Fibroblast of peridontal ligament (primary cell): ENCODE measurements around the gene LFNG.
"Not testable (repeated sequence)": the region's sequence is repeated elsewhere in the genome, so short reads cannot be mapped to it uniquely, and the experiment has no call there.

ENCODE experiments used
- DNase-seq: peaks from one replicate; pipeline ENCODE4 v3.0.0-alpha.2; 2010; ENCODE audit errors: extremely low read depth

Gene LFNG

DNA sequence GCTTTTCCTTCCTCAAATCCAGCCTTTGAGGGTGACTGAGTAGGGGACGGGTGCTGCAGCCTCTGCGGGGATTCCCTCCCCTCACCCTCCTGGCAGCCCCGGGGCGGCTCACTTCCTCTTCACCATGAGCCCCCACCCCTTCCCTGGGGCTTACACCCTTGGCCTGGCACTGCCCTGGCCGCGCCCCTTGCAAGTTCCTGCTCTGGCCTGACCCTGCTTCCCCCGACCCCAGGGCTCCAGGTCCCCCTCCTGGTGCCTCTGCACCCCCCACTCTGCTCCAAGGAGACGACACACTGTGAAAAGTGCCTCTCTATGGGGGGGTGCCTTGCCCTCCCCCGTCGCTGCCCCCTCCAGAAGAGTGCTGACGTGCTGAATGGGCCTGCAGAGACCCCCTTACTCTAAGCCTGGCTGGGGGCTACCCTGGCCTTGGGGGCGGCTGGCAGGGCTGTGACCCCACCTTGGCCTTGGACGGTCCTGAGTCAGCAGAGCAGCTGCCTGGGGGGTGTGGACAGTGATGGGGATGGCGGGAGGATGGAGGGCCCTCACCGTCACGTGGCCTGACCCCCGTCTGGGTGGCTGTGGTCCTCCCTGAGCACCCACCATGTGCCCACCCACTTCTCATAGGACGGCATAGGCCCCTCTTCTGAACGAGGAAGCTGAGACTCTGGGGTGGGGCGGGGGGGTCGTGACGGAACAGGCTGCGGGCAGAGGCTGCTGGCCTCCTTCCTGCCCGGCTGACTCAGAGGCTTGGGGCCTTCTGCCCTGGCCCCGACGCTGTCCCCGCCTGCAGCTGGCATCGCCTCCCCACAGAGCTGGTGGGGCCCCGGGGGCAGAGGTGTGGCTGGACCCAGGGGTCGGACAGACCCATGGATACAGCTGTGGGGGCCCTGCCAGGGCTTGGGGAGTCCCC lies 9.8 kb downstream of the LFNG start:
- DNase-seq: no peak

DNA sequence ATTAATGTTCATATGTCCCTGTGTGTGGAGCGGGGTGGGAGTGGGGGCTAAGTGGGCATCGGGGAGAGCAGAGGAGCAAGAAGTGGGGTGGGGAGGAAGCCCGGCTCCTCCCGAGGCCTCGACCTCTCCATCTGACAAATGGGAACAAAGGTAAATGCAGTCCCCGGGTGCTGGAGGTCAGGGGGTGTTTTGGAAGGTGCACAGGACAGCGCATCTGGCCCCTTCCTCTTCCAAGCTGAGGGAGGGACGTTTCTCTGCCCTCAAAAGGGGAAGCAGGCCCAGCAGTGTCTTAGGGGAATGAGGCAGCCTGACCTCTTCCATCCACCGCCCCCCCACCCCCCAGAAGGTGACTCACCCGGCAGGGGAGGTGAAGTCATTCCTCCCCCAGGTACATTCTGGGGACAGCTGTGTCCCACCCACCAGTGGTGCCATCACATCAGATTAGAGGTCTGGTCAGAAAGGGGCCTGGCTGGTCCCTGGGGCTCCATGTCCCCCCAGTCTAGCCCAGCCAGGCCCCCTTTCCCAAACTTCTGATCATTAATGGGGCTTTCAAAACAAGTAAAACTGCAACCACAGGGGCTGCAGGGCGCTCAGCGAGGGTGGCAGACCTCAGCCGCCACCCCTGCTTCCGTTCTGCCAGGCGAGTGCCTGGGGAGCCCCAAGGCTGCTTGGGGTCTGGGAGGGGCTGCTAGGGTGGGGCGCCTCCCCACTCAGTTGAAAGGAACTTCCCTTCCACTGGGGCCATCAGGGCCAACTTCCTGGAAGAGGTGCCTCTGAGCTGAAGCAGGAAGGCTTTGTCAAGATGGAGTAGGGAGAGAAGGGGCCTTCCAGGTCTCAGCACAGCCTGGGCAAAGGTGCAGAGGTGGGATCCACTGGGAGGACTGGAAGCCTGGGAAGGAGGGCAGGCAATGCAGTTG lies 10.8 kb downstream of the LFNG start:
- no peak for DNase-seq

DNA sequence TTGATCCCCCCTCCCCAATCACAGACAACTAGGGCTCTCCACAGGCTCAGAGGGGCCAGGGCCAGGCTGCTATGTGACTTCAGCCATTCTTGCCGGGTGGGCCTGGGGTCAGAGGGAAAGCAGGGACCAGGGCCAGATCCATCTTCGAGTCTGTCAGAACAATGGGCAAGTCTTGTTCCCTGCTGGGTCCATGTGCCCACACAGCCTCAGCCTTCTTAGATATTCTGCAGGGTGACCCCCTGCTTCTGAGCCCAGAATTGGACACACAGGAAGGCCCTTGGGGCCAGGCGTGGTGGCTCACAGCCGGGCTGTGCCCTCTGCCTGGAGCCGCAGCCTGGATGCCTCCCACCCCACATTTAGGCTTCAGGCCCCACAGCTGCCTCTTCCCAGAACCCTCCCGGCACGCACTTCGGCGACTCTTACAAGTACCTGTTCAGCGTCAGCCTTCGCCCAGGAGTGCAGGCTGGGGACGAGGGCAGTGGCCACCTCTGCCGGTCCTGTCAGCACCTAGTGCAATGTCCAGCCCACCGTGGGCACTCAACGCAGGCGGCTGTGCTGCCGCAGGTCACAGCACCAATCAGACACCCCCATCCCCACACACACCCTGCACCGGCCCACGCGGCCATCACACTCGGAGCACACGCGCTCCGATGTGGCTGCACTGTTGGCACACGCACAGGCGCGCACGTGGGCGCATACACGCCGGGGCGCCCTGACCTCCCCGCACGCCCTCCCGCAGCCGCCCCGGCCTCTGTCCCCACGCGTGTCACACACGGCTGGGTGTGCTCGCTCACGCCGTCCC lies 11.6 kb downstream of the LFNG start:
- DNase-seq: not testable (repeated sequence)

DNA sequence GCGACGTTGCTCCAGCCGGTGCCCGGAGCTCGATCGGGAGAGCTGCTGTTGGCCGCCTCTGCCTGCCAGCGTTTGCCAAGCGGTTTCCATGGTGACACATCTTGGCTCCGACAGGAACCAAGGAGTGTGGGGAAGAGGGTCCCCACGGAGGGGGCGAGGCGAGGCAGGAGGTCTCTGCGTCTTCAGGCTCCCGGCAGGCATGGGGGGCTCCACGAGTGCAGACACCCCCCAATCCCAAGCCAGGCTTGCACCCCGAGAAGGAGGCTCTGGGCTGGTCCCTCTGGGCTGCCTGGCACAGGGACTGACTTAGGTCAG lies 12.2 kb downstream of the LFNG start:
- not testable (repeated sequence) for DNase-seq

DNA sequence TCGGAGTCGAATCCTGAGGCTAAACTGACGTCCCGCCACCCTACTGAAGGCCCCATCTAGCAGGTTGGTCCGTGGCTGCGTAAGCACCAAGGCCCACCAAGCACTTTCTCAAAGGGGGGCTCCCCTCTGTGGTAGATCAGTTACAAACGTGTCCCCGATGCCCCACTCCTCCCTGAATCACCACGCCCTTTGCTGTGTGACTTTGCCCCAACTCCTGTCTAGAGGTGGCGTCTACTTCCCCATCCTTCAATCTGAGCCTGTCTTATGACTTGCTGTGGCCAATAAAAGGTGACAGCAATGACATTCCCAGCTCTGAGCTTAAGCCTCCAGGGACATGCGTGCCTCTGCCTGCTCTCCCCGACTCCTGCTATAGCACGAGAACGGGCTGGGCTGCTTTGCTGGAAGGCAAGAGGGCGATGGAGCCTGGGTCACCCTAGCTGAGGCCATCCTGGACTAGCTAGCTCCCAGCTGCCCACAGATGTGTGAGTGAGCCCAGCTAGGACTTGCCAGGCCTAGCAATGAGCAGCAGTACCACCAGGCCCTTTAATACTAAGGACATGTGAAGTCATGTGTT lies 12.7 kb downstream of the LFNG start:
- not testable (repeated sequence) for DNase-seq

DNA sequence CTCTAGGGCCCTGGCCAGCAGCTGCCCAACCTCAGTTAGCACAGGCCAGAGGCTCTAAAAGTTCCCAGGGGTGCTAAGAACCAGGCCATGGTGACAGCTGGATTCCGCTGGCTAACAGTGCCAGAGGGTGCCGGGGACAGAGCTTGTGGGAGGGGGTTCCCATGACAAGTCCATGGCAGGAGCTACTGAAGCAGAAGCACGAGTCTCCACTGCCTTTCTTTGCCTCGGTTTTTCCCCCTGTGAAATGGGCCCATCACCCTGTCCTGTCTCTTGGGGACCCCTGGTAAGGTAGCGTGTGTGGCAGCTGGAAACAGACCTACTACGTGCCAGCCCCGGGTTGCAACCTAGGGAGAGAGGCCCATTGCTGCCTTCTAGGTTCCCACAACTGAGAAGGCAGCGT lies 13.2 kb downstream of the LFNG start:
- DNase-seq: not testable (repeated sequence)

DNA sequence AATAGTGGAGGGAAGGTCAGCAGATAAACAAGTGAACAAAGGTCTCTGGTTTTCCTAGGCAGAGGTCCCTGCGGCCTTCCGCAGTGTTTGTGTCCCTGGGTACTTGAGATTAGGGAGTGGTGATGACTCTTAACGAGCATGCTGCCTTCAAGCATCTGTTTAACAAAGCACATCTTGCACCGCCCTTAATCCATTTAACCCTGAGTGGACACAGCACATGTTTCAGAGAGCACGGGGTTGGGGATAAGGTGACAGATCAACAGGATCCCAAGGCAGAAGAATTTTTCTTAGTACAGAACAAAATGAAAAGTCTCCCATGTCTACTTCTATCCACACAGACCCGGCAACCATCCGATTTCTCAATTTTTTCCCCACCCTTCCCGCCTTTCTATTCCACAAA lies 14.0 kb downstream of the LFNG start:
- not testable (repeated sequence) for DNase-seq

DNA sequence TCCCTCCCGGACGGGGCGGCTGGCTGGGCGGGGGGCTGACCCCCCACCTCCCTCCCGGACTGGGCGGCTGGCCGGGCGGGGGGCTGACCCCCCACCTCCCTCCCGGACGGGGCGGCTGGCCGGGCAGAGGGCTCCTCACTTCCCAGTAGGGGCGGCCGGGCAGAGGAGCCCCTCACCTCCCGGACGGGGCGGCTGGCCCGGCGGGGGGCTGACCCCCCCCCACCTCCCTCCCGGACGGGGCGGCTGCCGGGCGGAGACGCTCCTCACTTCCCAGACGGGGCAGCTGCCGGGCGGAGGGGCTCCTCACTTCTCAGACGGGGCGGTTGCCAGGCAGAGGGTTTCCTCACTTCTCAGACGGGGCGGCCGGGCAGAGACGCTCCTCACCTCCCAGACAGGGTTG lies 14.6 kb downstream of the LFNG start:
- DNase-seq: not testable (repeated sequence)

DNA sequence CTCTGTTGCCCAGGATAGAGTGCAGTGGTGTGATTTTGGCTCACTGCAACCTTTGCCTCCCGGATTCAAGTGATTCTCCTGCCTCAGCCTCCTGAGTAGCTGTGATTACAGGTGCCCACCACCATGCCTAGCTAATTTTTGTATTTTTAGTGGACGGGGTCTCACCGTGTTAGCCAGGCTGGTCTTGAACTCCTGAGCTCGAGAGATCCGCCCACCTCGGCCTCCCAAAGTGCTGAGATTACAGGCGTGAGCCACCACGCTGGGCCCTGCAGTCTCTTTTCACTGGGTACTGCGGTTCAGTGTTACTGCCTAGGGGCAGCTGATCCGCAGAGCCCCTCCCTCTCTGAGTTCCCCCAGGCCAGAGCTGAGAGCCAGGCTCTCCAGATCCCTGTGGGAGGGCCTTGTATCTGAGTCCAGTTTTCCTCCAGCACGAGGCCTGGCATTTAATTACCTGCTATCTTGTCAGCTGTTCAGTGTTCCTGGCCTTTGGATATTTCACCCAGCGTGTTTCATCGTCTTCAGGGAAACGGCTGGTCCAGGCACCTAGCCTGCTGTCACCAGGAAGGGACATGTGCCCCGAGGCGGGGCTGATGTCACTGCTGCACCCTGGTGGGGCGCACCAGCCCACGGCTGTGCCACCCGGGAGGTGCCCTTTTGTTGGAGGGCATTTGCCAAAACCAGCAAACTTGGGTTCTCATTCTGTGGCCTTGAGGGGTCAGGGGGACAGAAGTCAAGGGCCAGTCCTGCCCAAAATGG lies 16.5 kb downstream of the LFNG start:
- not testable (repeated sequence) for DNase-seq

DNA sequence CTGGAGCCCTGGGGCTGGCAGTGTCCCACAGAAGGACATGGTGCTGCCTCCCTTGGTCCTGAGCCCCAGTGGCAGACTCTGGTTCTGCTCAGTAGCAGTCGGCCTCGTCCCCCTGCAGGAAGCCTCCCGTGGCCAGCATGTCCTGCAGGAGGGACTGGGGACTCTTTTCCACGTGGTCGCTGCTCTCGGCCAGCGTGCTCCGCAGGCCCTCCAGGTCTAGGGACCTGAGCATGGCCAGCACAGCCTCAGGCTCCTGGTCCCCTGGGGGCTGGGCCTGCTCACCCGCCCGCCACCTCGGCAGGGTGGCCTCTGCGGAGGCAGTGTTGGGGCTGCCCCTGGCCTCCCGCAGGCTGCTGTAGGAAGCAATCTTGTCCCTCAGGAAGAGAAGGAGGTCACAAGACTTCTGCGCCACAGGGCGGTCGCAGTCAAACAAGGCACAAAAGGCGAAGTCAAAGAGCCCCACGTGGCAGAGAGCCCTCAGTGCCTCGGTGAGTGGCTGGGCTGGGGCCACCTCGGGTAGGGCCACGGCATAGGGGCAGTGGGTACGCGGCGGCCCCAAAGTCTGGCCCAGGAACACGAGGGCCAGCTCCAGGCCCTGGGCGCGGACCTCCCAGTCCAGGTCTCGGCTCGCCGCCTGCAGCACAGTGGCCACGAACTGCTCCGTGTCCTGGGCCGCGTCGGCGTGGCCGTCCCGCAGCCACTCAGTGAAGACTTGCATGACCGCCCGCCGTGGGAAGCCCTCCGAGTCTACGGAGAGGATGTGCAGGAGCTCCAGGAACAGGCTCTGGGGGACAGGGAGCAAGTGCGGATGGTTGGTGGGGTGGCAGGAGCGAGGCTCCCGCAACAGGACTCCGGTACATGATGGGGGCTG lies 18.6 kb downstream of the LFNG start:
- DNase-seq: no peak

DNA sequence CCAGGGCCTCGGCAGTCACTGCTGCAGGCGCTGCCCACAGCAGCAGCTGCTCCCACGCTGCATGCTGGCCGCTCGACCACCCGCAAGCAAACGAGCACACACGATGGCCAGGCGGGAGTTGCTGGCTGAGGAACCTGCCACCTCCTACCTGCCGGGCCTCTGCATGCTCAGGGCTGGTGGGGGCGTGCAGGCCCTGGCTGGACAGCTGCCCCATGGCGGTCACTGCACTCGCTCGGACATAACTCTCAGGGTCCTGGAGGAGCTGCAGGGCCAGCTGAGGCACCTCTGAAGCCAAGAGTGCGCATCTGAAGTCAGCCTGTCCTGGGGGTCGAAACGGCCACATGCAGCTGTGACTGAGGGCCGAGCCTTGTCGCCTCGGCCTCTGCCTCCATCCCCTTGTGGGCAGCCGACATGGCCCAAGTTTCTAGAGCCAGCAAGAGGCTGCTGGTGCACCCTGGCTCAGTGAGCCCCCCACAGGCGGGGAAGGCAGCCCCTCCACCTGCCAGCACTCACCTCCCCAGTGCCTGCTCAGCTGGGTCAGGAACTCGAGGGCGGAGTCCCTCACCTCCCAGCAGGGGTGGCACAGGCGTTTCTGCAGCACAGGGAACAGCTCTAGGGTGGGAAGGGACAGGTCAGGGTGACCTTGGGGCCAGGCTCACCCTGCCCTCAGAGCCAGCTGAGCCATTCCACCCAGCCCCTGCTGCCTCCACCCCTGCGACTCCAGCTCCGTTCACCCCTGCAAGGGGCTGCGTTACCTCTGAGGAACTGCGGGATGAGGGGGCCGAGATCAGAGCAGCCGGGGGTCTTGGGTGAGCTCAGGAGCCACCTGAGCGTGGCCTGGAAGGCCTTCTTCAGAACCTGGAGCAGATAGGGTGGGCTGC lies 19.7 kb downstream of the LFNG start:
- no peak for DNase-seq

DNA sequence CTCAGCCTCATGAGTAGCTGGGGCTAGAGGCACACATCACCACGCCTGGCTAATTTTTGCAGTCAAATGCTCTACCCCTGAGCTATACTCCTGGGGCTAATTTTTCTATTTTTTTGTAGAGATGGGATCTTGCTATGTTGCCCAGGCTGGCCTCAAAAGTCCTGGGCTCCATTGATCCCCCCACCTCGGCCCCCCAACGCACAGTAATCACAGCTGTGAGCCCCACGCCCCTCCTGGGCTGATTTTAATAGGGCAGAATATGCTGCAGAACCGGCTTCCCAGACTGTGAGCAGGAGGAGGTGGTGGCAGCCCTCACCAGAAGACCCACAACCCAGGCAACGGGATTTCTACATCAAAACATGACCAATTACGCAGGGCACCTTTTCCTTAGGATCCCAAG lies 20.6 kb downstream of the LFNG start:
- no peak for DNase-seq

DNA sequence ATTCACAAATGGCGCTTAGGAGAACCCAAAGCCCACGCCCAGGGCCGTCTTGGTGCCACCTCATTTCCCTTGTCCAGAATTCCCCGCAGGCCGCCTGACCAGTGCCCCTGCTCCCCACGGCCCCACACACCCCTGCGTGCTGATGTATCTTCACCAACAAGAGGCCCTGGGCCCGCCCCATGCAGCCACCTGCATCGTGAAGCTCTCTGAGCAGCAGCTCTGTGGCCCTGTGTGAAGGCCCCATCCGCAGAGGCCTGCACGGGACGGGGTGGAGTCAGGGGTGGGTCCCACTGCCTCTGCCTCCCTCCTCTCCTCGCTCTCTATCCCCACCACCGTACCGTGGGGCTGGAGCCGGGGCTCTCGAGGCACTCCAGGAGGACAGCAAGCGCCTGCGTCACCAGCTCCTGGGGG lies 21.1 kb downstream of the LFNG start:
- no peak for DNase-seq

DNA sequence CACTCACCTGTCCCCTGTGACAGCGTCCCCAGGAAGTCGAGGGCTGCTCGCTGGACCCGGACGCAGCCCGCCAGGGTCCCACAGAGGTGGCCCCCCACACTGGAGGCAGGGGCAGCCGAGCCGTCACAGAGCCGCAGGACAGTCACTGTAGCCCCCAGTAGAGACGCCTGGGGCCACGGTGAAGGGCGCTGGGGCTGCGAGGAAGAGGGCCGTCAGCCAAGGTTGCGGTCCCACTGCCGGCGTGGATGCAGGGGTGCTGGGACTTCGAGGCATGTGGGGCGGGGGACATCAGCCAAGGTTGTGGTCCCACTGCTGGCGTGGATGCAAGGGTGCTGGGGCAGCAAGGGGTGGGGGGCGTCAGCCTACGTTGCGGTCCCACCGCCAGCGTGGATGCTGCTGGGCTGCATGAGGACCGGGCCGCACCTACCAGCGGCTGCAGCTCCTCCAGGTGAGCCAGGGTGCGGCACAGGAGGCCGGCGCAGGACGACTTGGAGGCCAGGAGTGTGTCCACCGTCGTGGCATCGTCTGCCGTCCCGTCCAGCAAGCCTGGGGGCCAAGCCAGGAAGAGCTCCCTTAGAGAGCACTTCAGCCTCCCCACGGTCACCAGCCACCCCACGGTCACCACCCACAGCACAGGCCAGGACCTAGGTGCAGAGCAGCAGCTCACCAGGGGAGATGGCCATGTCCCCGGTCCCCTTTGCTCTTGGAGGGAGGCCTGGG lies 21.9 kb downstream of the LFNG start:
- DNase-seq: no peak

DNA sequence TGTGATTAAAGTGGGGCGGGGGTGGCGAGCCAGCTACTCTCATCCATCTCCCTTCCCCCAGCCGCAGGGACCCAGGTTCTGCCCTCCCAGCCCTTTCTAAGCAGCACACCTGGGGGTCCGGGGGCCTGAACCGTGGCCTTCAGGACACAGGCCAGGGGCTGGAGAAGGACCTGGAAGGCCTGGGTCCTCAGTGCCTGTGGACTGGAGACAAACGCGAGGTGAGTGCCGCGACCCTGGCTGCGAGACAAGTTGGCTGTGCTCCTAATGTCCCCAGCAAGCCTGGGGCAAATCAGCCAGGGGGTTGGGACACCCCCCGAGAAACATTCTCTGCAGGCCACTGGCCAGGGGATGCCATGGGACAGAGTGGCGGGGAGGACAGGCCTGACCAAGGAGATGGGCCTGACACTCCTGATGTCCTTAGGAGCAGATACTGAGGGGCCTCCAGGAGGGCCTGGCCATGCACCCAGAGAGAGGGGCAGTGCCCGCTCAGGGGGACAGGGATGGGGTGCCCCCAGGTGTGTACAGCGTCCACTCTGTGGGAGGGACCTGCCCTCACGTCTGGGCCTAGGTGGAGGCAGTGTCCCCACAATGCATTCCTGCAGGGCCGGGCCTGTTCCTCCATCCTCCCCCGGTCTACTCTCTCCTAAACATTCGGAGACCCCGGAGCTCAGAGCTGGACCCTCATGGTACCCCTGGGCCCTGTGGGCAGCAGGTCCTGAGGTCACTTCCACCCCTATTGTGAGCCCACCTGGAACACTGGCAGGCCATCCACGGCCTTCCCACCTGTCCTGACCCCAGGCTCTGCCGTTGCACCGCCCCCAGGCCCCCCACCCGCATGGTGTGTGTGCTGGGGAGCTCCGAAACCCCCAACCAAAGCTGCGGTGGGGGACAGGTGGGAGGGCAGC lies 22.7 kb downstream of the LFNG start:
- no peak for DNase-seq

DNA sequence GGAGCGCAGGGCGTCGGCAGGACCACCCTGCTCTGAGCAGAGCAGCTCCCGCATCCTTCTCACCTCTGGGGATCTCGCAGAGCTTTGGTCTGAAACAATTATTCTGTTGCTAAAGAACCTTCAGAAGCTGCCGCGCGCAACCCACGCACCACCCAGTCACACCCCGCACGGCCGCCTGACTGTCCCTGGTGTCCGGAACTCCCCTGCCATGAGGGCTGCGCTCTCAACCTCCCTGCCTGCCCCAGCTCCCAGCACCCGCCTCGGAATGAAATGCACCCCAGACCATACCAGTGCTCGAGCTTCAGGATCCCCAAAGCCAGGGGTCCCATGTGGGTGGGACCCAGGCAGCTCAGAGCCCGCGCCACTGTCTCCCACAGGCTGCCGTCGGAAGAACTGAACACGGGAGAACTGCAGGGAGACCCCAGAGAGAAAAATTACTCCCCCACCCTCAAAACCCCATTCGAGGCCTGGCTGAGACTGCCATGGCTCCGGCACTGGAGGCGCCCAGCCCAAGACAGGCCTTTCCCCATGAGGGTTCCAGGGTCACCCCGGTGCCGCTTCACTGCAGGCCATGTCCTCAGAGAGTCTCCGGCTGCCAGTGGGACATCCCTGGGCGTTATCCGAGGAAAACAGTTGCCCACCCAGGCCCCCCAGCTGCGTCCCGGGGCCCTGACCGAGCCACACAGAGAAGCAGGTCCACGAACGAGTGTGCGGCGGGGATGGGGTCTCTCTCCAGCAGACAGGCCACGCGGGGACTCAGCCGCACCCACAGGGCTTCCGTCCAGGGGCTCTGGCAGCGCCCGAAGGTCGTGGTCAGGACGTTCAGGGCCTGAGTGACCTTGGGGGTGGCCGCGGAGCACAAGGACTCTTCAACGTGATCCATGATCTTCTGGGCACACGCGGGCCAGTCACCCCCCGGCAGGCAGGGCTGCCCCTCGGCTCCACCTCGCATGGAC lies 23.6 kb downstream of the LFNG start:
- DNase-seq: no peak
